HG02973 (cell line): ENCODE measurements around the gene VIPAS39.
A peak's percentile ranks its signal among the peaks of the same experiment; 100 is the strongest.

Experiments used
- ATAC-seq: cut with Tn5 transposase; IDR thresholded peaks from one replicate; pipeline ENCODE4 v1.9.1; 2021; ENCODE audit warnings: moderate library complexity; ENCODE audit not compliant: unreplicated experiment

Gene VIPAS39

DNA sequence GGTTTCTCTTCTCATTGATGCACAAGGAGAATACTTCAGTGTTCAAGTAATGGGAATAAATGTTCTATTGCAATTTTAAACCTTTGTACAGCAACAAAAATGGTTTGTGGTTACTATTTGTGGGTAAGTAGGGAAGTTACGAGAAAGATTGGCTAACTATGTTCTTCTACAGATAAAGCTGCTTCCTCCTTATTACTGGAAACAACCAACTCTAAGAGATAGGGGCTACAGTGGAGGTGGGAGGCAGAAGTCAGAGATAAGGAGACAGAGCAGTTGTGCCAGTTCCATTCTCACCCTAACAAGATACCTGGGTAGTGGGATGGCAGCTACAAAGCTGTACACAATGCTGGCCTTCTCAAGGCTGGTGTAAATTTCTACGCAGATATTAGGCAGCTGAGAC is 50.2 kb downstream of the VIPAS39 start:
- ATAC-seq, result no peak

GRCh38 chr14:77406718-77407117 is 50.7 kb downstream of the VIPAS39 start:
- no peak for ATAC-seq

GRCh38 chr14:77406086-77406485 is 51.3 kb downstream of the VIPAS39 start:
- no peak for ATAC-seq

- no peak for ATAC-seq
Observed at GRCh38 chr14:77403768-77404167, 53.6 kb downstream of the VIPAS39 start.

DNA sequence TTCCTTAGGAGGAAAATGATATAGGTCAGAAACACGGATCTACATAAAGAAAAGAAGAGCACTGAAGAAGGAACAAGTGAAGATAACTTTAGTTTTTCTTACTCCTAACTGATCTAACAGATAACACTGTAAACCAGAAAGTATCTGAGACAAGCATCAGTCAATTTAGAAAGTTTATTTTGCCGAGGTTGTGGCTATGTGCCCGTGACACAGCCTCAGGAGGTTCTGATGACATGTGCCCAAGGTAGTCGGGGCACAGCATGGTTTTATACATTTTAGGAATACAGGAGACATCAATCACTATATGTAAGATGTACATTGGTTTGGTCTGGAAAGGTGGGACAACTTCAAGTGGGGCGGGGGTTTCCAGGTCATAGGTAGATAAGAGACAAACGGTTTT is 57.2 kb downstream of the VIPAS39 start:
- no peak for ATAC-seq

- no peak for ATAC-seq
Observed at GRCh38 chr14:77390188-77390587, 67.2 kb downstream of the VIPAS39 start.

- ATAC-seq, result no peak
Observed at GRCh38 chr14:77378701-77379100, 78.7 kb downstream of the VIPAS39 start.

GRCh38 chr14:77377502-77377844 is 79.9 kb downstream of the VIPAS39 start:
- ATAC-seq, result no peak

DNA sequence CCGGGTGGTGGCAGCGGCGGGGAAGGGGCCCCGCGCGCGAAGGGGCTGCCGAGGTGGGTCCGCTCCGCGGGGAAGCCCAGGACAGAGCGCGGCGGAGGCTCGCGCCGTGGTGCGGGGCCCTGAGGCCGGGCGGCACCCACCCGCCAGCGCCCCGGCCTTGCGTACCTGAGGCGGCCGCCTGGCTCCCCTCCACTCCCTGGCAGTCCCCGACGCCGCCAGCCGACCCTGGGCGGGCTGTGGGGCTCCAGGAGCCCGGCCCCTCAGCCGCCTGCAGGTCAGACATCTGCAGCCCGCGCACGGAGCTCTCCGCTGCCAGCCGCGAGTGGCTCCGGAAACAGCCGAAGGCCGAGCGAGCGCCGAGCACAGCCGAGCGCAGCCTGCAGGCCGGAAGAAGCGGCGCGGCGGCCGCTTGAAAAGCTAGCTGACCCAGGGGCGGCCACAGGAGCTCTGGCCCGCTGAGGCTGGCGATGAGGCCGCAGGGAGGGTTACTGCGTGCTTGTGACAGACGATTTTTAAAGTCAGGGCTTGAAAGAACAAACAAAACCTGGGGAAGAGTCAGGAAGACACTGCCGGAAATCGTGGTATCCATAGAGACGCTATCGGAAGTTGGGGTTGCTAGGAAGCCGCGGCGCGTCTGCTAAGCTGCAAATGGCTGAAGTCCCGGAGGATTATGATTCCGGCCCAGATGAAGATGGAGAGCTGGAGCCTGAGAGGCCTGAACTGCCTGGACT is 80.5 kb downstream of the VIPAS39 start, which contains the start of the genes SAMD15 and TMED8:
SAMD15 (plus strand) TSS at position 609 of the 731 bp plus-strand sequence; CDS start at position 649, 40 bp downstream.
TMED8 (minus strand) TSS at position 324 of the 731 bp plus-strand sequence; CDS start at position 283, 41 bp downstream.
- ATAC-seq, result peak; percentile 76
